Measurements from ENCODE around the gene SLC15A5.

SLC15A5 gene

GRCh38 chr12:16323638-16324037 lies 46.2 kb upstream of the SLC15A5 start:
- Histone ChIP-seq H3K79me2 (no peaks in the 10 kb centered on the region), H2AFZ (no peak overlapping the region), H3K4me2 (ENCODE audit: low read length) (no peak overlapping the region), H3K27ac (no peak overlapping the region), H3K27me3 (ENCODE audit: control insufficient read depth, insufficient read depth, low read length) (no peaks in the 10 kb centered on the region), H3K4me1 (no peaks in the 10 kb centered on the region), H3K9me3 (ENCODE audit: control insufficient read depth, low read length) (no peaks in the 10 kb centered on the region), H3K4me3 (ENCODE audit: low read depth, low read length) (no peak overlapping the region), H3K9ac (no peak overlapping the region), H3K36me3 (ENCODE audit: control insufficient read depth, insufficient read depth, low read length) (no peaks in the 10 kb centered on the region)
- no peak for TF ChIP-seq CTCF (IDR thresholded peaks at IDR 0.05)

GRCh38 chr12:16323010-16323409 lies 45.5 kb upstream of the SLC15A5 start:
- Histone ChIP-seq H2AFZ (no peak overlapping the region), H3K4me1 (no peaks in the 10 kb centered on the region), H3K9me3 (ENCODE audit: control insufficient read depth, low read length) (no peaks in the 10 kb centered on the region), H3K27me3 (ENCODE audit: control insufficient read depth, insufficient read depth, low read length) (no peaks in the 10 kb centered on the region), H3K27ac (no peak overlapping the region), H3K4me2 (ENCODE audit: low read length) (no peak overlapping the region), H3K4me3 (ENCODE audit: low read depth, low read length) (no peak overlapping the region), H3K79me2 (no peaks in the 10 kb centered on the region), H3K9ac (no peak overlapping the region), H3K36me3 (ENCODE audit: control insufficient read depth, insufficient read depth, low read length) (no peaks in the 10 kb centered on the region)
- TF ChIP-seq CTCF (IDR thresholded peaks at IDR 0.05), result no peak

DNA sequence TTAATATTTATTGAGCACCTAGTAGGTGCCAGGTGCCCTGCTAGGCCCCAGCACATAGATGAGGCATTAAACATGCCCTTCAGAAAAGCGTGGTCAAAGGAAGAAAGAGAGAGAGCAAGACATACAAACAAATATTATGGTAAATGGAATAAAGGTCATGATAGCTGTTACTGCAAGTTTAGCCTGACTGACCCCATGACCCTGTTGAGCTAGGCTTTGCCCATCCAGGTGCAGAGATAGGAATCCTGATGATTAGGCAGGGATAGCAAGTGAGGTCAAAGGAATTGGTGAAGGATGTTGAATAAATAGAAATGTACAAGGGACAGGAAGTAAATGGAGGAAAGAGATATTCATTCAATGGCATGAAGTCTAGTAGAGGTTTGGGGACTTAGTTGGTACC lies 33.4 kb upstream of the SLC15A5 start:
- peaks cover 2% of the 10 kb centered on the region for H3K9me3 ChIP-seq (ENCODE audit: control insufficient read depth, low read length)
- no peak overlapping the region for H3K9ac ChIP-seq
- H3K36me3 ChIP-seq (ENCODE audit: control insufficient read depth, insufficient read depth, low read length), result no peaks in the 10 kb centered on the region
- no peak overlapping the region for H2AFZ ChIP-seq
- TF ChIP-seq CTCF (IDR thresholded peaks at IDR 0.05), result no peak
- H3K4me2 ChIP-seq (ENCODE audit: low read length), result no peak overlapping the region
- H3K4me3 ChIP-seq (ENCODE audit: low read depth, low read length), result no peak overlapping the region
- no peak overlapping the region for H3K27ac ChIP-seq
- no peaks in the 10 kb centered on the region for H3K4me1 ChIP-seq
- H3K79me2 ChIP-seq, result no peaks in the 10 kb centered on the region
- H3K27me3 ChIP-seq (ENCODE audit: control insufficient read depth, insufficient read depth, low read length), result no peaks in the 10 kb centered on the region

DNA sequence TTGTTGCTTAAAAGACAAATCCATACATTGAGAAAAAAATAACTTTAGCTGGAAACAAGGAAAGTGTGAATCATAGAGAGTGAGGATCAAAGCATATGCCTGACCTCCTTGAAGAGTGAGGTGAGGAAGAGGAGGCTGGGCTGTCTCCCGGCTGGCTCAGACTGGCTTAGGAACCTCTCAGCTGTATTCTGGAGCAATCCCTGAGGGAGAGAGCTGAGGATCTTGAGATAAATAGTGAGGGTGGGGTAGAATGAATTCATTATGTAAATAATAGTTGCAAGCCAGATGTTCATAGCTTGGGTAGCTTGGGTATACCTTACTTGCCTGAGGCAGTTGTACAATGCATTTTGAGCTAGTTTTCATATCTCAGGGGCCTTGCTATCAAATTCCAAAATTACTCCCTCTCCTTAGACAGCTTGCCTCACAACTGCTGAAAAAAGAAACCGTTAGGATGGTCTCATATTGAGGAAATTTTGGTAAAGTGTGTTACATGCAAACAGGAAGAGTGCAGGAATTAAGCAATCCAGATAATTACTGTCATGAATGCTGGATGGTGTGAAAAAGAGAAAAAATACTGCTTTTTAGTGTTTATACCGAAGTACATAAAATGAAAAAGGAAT lies 30.5 kb upstream of the SLC15A5 start:
- H3K36me3 ChIP-seq (ENCODE audit: control insufficient read depth, insufficient read depth, low read length), result no peaks in the 10 kb centered on the region
- TF ChIP-seq CTCF (IDR thresholded peaks at IDR 0.05), result no peak
- H3K9ac ChIP-seq, result no peak overlapping the region
- H3K9me3 ChIP-seq (ENCODE audit: control insufficient read depth, low read length), result no peaks in the 10 kb centered on the region
- no peaks in the 10 kb centered on the region for H3K79me2 ChIP-seq
- H3K4me1 ChIP-seq, result no peaks in the 10 kb centered on the region
- no peak overlapping the region for H3K4me3 ChIP-seq (ENCODE audit: low read depth, low read length)
- H3K4me2 ChIP-seq (ENCODE audit: low read length), result no peak overlapping the region
- H2AFZ ChIP-seq, result no peak overlapping the region
- no peaks in the 10 kb centered on the region for H3K27me3 ChIP-seq (ENCODE audit: control insufficient read depth, insufficient read depth, low read length)
- H3K27ac ChIP-seq, result no peak overlapping the region

- H3K4me1 ChIP-seq, result no peaks in the 10 kb centered on the region
- no peak overlapping the region for H2AFZ ChIP-seq
- no peaks in the 10 kb centered on the region for H3K79me2 ChIP-seq
- H3K4me3 ChIP-seq (ENCODE audit: low read depth, low read length), result no peak overlapping the region
- TF ChIP-seq CTCF (IDR thresholded peaks at IDR 0.05), result no peak
- no peak overlapping the region for H3K9ac ChIP-seq
- H3K27me3 ChIP-seq (ENCODE audit: control insufficient read depth, insufficient read depth, low read length), result no peaks in the 10 kb centered on the region
- H3K36me3 ChIP-seq (ENCODE audit: control insufficient read depth, insufficient read depth, low read length), result no peaks in the 10 kb centered on the region
- no peak overlapping the region for H3K27ac ChIP-seq
- H3K4me2 ChIP-seq (ENCODE audit: low read length), result no peak overlapping the region
- H3K9me3 ChIP-seq (ENCODE audit: control insufficient read depth, low read length), result no peaks in the 10 kb centered on the region
These were observed 26.5 kb upstream of the SLC15A5 start for GRCh38 chr12:16303939-16304338.
